ENCODE data around the gene ZNF362.

ZNF362 gene

DNA sequence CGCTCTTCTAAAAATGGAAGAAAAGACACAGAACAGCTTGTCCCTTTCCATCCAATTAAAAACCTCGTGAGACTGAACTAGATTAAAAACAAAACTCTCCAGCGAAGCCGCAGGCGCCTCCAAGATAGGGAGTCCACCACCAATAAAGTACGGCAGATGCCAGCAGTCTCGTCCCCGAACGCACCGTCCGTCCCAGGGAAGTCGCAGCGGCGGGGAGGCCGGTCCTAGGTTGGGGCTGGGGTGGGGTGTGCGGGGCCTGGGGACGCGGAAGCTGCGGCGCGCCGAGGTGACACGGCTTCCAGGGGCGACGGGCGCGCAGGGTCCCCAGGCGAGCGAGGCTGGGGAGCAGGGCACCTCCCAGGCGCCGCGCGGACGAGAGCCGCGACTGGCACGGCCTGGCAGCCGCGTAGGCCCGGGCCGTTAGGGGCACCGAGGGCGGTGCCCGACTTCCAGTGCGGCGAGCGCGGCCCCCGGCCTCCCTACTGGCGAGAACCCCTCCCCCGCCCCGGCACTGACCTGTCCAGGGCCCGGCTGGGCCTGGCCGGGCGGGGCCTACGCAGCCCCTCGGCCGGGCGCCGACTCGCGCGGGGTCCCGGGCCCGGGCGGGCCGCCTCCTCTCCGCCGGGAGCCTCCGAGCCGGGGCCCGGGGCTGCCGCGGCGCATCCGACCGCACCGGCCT lies 92.9 kb downstream of the ZNF362 start:
- DNase-seq (ENCODE audit: low read depth): no peak
- H3K4me3 ChIP-seq (ENCODE audit: low read length): peak overlapping the region; percentile 93

GRCh38 chr1:33349778-33350610 lies 93.7 kb downstream of the ZNF362 start:
- peak overlapping the region; percentile 63 for H3K4me3 ChIP-seq (ENCODE audit: low read length)

More for the DNA sequence above, 92.9 kb downstream of the ZNF362 start:
- TF ChIP-seq, protein P1, sequence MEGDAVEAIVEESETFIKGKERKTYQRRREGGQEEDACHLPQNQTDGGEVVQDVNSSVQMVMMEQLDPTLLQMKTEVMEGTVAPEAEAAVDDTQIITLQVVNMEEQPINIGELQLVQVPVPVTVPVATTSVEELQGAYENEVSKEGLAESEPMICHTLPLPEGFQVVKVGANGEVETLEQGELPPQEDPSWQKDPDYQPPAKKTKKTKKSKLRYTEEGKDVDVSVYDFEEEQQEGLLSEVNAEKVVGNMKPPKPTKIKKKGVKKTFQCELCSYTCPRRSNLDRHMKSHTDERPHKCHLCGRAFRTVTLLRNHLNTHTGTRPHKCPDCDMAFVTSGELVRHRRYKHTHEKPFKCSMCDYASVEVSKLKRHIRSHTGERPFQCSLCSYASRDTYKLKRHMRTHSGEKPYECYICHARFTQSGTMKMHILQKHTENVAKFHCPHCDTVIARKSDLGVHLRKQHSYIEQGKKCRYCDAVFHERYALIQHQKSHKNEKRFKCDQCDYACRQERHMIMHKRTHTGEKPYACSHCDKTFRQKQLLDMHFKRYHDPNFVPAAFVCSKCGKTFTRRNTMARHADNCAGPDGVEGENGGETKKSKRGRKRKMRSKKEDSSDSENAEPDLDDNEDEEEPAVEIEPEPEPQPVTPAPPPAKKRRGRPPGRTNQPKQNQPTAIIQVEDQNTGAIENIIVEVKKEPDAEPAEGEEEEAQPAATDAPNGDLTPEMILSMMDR (conservative IDR thresholded peaks at IDR 0.05; ENCODE audit: low read depth, low read length): no peak

More at GRCh38 chr1:33349778-33350610, 93.7 kb downstream of the ZNF362 start:
- DNase-seq (ENCODE audit: low read depth): no peak
- TF ChIP-seq, protein P1 (conservative IDR thresholded peaks at IDR 0.05; ENCODE audit: low read depth, low read length): no peak
